Natural killer cell (primary cell): ENCODE results near the gene ADCY5. TPM values are rescaled to one million over a fixed set of nuclear protein-coding genes. Genes with fewer than 3 reads are reported as not detected.

Experiments
- ATAC-seq, 3 donors: fragments of 150-1000 bp in 2 of 3; fragments of 200-7000 bp in 1 of 3; cut with Tn5 transposase; 1 replicate in 1 of 3; 2 replicates in 2 of 3; pipeline ENCODE4 v1.10.0; 2021; ENCODE audit warnings: mild to moderate bottlenecking in 2 of 3, moderate library complexity in 2 of 3
- DNase-seq, 2 donors: peaks; one replicate each; pipeline versions ENCODE4 v3.0.0 to v3.0.0-alpha.2; 2013 to 2021; ENCODE audit warnings: mixed read lengths in 1 of 2
- H3K27ac ChIP-seq: one replicate; pipeline ENCODE4 v1.5.1; 2013; ENCODE audit warnings: mild to moderate bottlenecking, low read length
- H3K27me3 ChIP-seq: one replicate; pipeline ENCODE4 v1.6.1; 2013; ENCODE audit warnings: low read length; ENCODE audit not compliant: control insufficient read depth, insufficient read depth
- H3K36me3 ChIP-seq: one replicate; pipeline ENCODE4 v1.6.1; 2013; ENCODE audit warnings: low read length; ENCODE audit not compliant: control insufficient read depth, insufficient read depth
- H3K4me1 ChIP-seq: one replicate; pipeline ENCODE4 v1.6.1; 2013; ENCODE audit warnings: low read length; ENCODE audit not compliant: control insufficient read depth, insufficient read depth
- H3K4me3 ChIP-seq: one replicate; pipeline ENCODE4 v1.5.1; 2013; ENCODE audit warnings: low read length
- H3K9me3 ChIP-seq: one replicate; pipeline ENCODE4 v1.6.1; 2013; ENCODE audit warnings: low read length; ENCODE audit not compliant: control insufficient read depth, insufficient read depth
- H3K27ac Mint-ChIP-seq, 2 donors: one replicate each; pipeline ENCODE4 v1.8.0; 2022; ENCODE audit warnings: mild to moderate bottlenecking in 2 of 2, mixed read lengths in 2 of 2, moderate library complexity in 1 of 2
- H3K27me3 Mint-ChIP-seq, 2 donors: one replicate each; pipeline ENCODE4 v1.8.0; 2022; ENCODE audit warnings: low read depth in 2 of 2, mixed read lengths in 2 of 2
- H3K36me3 Mint-ChIP-seq: one replicate; pipeline ENCODE4 v1.8.0; 2022; ENCODE audit warnings: mixed read lengths
- H3K4me1 Mint-ChIP-seq, 2 donors: one replicate each; pipeline ENCODE4 v1.8.0; 2022; ENCODE audit warnings: mixed read lengths in 2 of 2
- H3K4me3 Mint-ChIP-seq: one replicate; pipeline ENCODE4 v1.8.0; 2022; ENCODE audit warnings: mild to moderate bottlenecking, moderate library complexity, mixed read lengths
- H3K9me3 Mint-ChIP-seq, 2 donors: one replicate each; pipeline ENCODE4 v1.8.0; 2022; ENCODE audit warnings: mixed read lengths in 2 of 2
- WGBS: methylation state at CpG from one replicate; pipeline ENCODE4 v1.1.7; 2013; ENCODE audit warnings: missing lambda C conversion rate; ENCODE audit not compliant: insufficient coverage; 5-methylcytosine and 5-hydroxymethylcytosine counted together
- intact Hi-C: fragments of 100-400 bp; cut with micrococcal nuclease; formaldehyde crosslinking; loops from one replicate; pipeline ENCODE4 v1.14.2; 2022
- total RNA-seq, 4 donors: library from RNA; stranded (reverse); fragments of 120-200 nt in 1 of 4; gene quantifications; one replicate each; pipeline versions ENCODE4 v1.2.3 to v1.2.4, GENCODE V29; 2013 to 2022
- TF ChIP-seq, protein P1 (sequence below): fragments of 200-600 bp; IDR thresholded peaks from one replicate; pipeline ENCODE4 v1.8.0; 2022; ENCODE audit warnings: antibody characterized with exemption

ADCY5 gene
- total RNA-seq, 3 donors from 2014 or later (not counting 1 experiment from before 2014, with no cell fraction given) = not detected

DNA sequence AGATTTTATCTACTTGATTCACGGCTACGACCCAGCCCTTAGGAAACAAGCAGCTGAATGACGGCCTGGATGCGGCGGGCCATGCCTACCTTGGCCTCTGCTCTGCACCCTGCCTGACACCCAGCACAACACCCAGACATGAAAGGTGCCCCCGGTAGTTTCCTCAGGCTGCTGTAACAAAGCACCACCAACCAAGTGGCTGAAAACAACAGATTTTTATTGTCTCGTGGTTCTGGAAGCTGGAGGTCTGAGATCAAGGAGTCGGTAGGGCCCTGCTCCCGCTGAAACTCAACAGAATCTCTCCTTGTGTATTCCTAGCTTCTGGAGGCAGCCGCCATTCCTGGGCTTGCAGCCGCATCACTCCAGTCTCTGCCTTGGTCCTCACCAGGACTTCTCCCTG is 111.7 kb downstream of the ADCY5 start:
- Mint-ChIP-seq H3K27ac (no peak overlapping the region), H3K27me3 (no peaks in the 10 kb centered on the region), H3K4me1 (peaks cover 7% of the 10 kb centered on the region in 2 donors), H3K9me3 (no peaks in the 10 kb centered on the region), H3K36me3 (no peaks in the 10 kb centered on the region), H3K4me3 (no peak overlapping the region)
- ATAC-seq (no peak), DNase-seq (no peak)
- no peak overlapping the region for H3K27ac ChIP-seq
- 92% methylated on average over 11 of the region's 11 CpGs for WGBS
- H3K4me3 ChIP-seq = no peak overlapping the region
- no peaks in the 10 kb centered on the region for H3K36me3 ChIP-seq
- no peaks in the 10 kb centered on the region for H3K27me3 ChIP-seq
- no peaks in the 10 kb centered on the region for H3K9me3 ChIP-seq
- intact Hi-C loops = no loop called here
- H3K4me1 ChIP-seq = peaks cover 12% of the 10 kb centered on the region
- TF ChIP-seq, protein P1, sequence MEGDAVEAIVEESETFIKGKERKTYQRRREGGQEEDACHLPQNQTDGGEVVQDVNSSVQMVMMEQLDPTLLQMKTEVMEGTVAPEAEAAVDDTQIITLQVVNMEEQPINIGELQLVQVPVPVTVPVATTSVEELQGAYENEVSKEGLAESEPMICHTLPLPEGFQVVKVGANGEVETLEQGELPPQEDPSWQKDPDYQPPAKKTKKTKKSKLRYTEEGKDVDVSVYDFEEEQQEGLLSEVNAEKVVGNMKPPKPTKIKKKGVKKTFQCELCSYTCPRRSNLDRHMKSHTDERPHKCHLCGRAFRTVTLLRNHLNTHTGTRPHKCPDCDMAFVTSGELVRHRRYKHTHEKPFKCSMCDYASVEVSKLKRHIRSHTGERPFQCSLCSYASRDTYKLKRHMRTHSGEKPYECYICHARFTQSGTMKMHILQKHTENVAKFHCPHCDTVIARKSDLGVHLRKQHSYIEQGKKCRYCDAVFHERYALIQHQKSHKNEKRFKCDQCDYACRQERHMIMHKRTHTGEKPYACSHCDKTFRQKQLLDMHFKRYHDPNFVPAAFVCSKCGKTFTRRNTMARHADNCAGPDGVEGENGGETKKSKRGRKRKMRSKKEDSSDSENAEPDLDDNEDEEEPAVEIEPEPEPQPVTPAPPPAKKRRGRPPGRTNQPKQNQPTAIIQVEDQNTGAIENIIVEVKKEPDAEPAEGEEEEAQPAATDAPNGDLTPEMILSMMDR = no peak

DNA sequence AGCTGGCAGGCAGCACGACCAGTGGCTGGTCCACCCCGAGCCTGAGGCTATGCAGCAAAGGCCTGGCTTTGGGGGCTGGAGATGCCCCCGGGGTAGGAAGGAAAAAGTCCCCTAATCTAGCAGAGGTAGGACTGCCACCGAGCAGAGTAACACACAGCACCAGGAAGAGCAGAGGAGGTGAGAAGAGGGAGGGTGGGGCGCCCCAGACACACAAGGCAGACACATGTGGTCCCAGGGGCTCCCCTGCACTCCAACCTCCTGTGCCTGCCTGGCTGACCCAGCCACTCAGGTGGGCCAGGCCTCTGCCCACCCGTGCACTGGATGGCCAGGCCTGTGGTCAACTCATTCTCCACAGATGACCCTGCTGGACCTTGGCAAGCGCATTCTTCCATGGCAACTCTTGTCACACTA is 112.4 kb downstream of the ADCY5 start:
- Histone ChIP-seq H3K4me1 (peaks cover 12% of the 10 kb centered on the region), H3K27ac (no peak overlapping the region), H3K9me3 (no peaks in the 10 kb centered on the region), H3K36me3 (no peaks in the 10 kb centered on the region), H3K4me3 (no peak overlapping the region), H3K27me3 (no peaks in the 10 kb centered on the region)
- Mint-ChIP-seq H3K27me3 (no peaks in the 10 kb centered on the region), H3K4me3 (no peak overlapping the region), H3K36me3 (no peaks in the 10 kb centered on the region), H3K4me1 (peaks cover 7% of the 10 kb centered on the region in 2 donors), H3K27ac (no peak overlapping the region), H3K9me3 (no peaks in the 10 kb centered on the region)
- 75% methylated on average over 7 of the region's 7 CpGs for WGBS
- no peak for DNase-seq
- intact Hi-C loops = no loop called here
- TF ChIP-seq, protein P1 = no peak
- ATAC-seq = no peak

DNA sequence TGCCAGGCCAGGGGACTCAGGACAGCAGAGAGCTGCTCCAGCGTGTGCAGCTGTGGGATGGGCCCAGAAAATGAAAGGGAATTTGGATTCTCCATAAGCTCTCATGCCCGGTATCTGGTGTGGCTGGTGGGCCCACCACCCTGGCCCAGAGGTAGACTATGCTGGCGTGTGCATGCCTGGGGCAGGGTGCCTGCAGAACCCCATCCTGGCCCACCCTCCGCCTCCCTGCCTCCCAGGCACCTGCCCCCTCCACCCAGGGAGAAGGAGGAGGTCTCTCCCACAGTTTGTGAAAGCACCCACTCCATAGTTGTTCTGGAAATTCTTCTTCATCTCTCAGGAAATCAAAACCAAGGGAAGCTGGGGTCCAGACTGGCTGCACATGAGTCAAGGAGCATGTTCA is 112.9 kb downstream of the ADCY5 start:
- peaks cover 7% of the 10 kb centered on the region in 2 donors for H3K4me1 Mint-ChIP-seq
- no peak for DNase-seq

More for the DNA sequence above, 112.9 kb downstream of the ADCY5 start:
- H3K9me3 Mint-ChIP-seq = no peaks in the 10 kb centered on the region
- no peak for ATAC-seq
- no peaks in the 10 kb centered on the region for H3K27me3 ChIP-seq
- no peaks in the 10 kb centered on the region for H3K36me3 Mint-ChIP-seq
- H3K27ac ChIP-seq = no peak overlapping the region
- no peak overlapping the region for H3K4me3 ChIP-seq
- H3K9me3 ChIP-seq = no peaks in the 10 kb centered on the region
- intact Hi-C loops = no loop called here
- H3K4me1 ChIP-seq = peaks cover 12% of the 10 kb centered on the region
- no peak overlapping the region for H3K27ac Mint-ChIP-seq
- no peaks in the 10 kb centered on the region for H3K27me3 Mint-ChIP-seq
- H3K4me3 Mint-ChIP-seq = no peak overlapping the region
- no peaks in the 10 kb centered on the region for H3K36me3 ChIP-seq
- TF ChIP-seq, protein P1 = no peak
- 96% methylated on average over 4 of the region's 4 CpGs for WGBS
